T-cell (primary cell): ENCODE measurements around the gene PIKFYVE. TPM values are rescaled to one million over a fixed set of nuclear protein-coding genes. Genes with fewer than 3 reads are reported as not detected.

Source experiments
- ATAC-seq, 4 experiments: fragments of 200-7000 bp in 3 of 4; fragments of 150-1000 bp in 1 of 4; cut with Tn5 transposase; replicated peaks in 1 of 4; 1 replicate in 3 of 4; 2 replicates in 1 of 4; pipeline ENCODE4 v1.10.0; 2021; ENCODE audit warnings: moderate library complexity in 3 of 4, mild to moderate bottlenecking in 2 of 4, moderate number of reproducible peaks in 1 of 4
- CTCF ChIA-PET, 2 donors: fragments of 300-600 bp; sonication (Branson Sonifier 250); formaldehyde crosslinking; loops; one replicate each; lab custom pipeline; 2022; ENCODE audit warnings: antibody characterized with exemption in 2 of 2; lab: Charles Lee
- POLR2A ChIA-PET, 2 donors: fragments of 300-600 bp; sonication (Branson Sonifier 250); formaldehyde crosslinking; loops; one replicate each; lab custom pipeline; 2022; ENCODE audit warnings: antibody characterized with exemption in 2 of 2; lab: Charles Lee
- DNase-seq, 35 experiments: peaks; one replicate each; pipeline versions ENCODE4 v3.0.0 to v3.0.0-alpha.2; 2013 to 2023
- H3K27ac ChIP-seq: one replicate; pipeline ENCODE4 v1.5.1; 2013; ENCODE audit warnings: low read length
- H3K27me3 ChIP-seq, 2 experiments: replicated peaks in 1 of 2; 1 replicate in 1 of 2; 2 replicates in 1 of 2; pipeline versions ENCODE4 v1.6.1 to v1.7.0; 2013; ENCODE audit warnings: low read length in 1 of 2, mixed read lengths in 1 of 2; ENCODE audit not compliant: control insufficient read depth in 2 of 2, insufficient read depth in 2 of 2; ENCODE audit errors: extremely low read depth in 1 of 2
- H3K36me3 ChIP-seq, 2 donors: 1 replicate in 1 of 2; 2 replicates in 1 of 2; pipeline versions ENCODE4 v1.6.1 to v1.7.0; 2013; ENCODE audit warnings: low read length in 1 of 2; ENCODE audit not compliant: control insufficient read depth in 2 of 2, insufficient read depth in 1 of 2; ENCODE audit errors: extremely low read depth in 1 of 2
- H3K4me1 ChIP-seq, 2 experiments: 1 replicate in 1 of 2; 2 replicates in 1 of 2; pipeline versions ENCODE4 v1.6.1 to v1.7.0; 2013; ENCODE audit warnings: low read length in 2 of 2, mixed read lengths in 1 of 2; ENCODE audit not compliant: insufficient read depth in 2 of 2, control insufficient read depth in 1 of 2; ENCODE audit errors: extremely low read depth in 1 of 2
- H3K4me3 ChIP-seq, 2 donors: 1 replicate in 1 of 2; 2 replicates in 1 of 2; pipeline versions ENCODE4 v1.5.1 to v1.7.0; 2013; ENCODE audit warnings: mild to moderate bottlenecking in 2 of 2, low read length in 1 of 2, moderate library complexity in 1 of 2; ENCODE audit not compliant: control insufficient read depth in 1 of 2; ENCODE audit errors: extremely low read depth in 1 of 2
- H3K9me3 ChIP-seq: 2 replicates; pipeline ENCODE4 v1.7.0; 2013
- H3K27ac Mint-ChIP-seq, 2 donors: one replicate each; pipeline ENCODE4 v1.8.0; 2020 to 2021; ENCODE audit warnings: mild to moderate bottlenecking in 2 of 2, mixed read lengths in 2 of 2
- H3K27me3 Mint-ChIP-seq, 2 donors: one replicate each; pipeline ENCODE4 v1.8.0; 2021 to 2022; ENCODE audit warnings: mixed read lengths in 2 of 2
- H3K36me3 Mint-ChIP-seq: one replicate; pipeline ENCODE4 v1.8.0; 2021; ENCODE audit warnings: mixed read lengths
- H3K4me1 Mint-ChIP-seq, 3 donors: one replicate each; pipeline ENCODE4 v1.8.0; 2020 to 2022; ENCODE audit warnings: mixed read lengths in 3 of 3, mild to moderate bottlenecking in 1 of 3
- H3K4me3 Mint-ChIP-seq, 3 donors: one replicate each; pipeline ENCODE4 v1.8.0; 2020 to 2022; ENCODE audit warnings: mild to moderate bottlenecking in 3 of 3, mixed read lengths in 3 of 3, moderate library complexity in 3 of 3
- H3K9me3 Mint-ChIP-seq, 3 donors: one replicate each; pipeline ENCODE4 v1.8.0; 2020 to 2022; ENCODE audit warnings: mixed read lengths in 3 of 3
- WGBS: methylation state at CpG from one replicate; pipeline ENCODE4 v1.1.5; 2013; ENCODE audit warnings: missing lambda C conversion rate; ENCODE audit not compliant: insufficient coverage; 5-methylcytosine and 5-hydroxymethylcytosine counted together
- total RNA-seq, 35 experiments: library from RNA in 6 of 35; stranded (reverse) in 6 of 35; fragments of 120-200 nt in 1 of 35; gene quantifications; one replicate each; pipeline versions ENCODE4 v1.2.1 to v1.2.4 and lab custom pipeline; 2013 to 2026

The PIKFYVE gene
- total RNA-seq, 5 donors from 2014 or later (not counting 1 experiment from before 2014, with no cell fraction given) = 35.3 to 42.6 (median 38.6) TPM

GRCh38 chr2:208228476-208228875 lies 37.6 kb upstream of the PIKFYVE start:
- Mint-ChIP-seq H3K9me3 (peaks cover 4 to 19% (median 8%) of the 10 kb centered on the region in 3 donors), H3K36me3 (peaks cover 3% of the 10 kb centered on the region), H3K27ac (no peak overlapping the region), H3K27me3 (no peaks in the 10 kb centered on the region), H3K4me1 (no peaks in the 10 kb centered on the region), H3K4me3 (no peak overlapping the region)
- DNase-seq = no peak
- no CpG with 5 or more reads among the region's 1 CpG for WGBS
- ChIA-PET CTCF (interaction anchor here in 1 of 2 donors (0.6 to 0.7 kb wide), 2 partner anchors 99 to 312 kb away, joined by 3 read pairs; no protein-coding TSS in a partner anchor), POLR2A (no interaction called here)
- peaks cover 0 to 2% of the 10 kb centered on the region in 2 experiments for H3K27me3 ChIP-seq
- H3K9me3 ChIP-seq = no peaks in the 10 kb centered on the region
- no peak overlapping the region for H3K4me3 ChIP-seq
- no peak overlapping the region for H3K27ac ChIP-seq
- no peak for ATAC-seq
- no peaks in the 10 kb centered on the region for H3K4me1 ChIP-seq
- H3K36me3 ChIP-seq = no peaks in the 10 kb centered on the region

GRCh38 chr2:208234786-208235185 lies 31.3 kb upstream of the PIKFYVE start:
- Mint-ChIP-seq H3K4me3 (no peak overlapping the region), H3K27ac (no peak overlapping the region), H3K9me3 (peaks cover 4 to 22% (median 15%) of the 10 kb centered on the region in 3 donors), H3K4me1 (no peaks in the 10 kb centered on the region), H3K36me3 (peaks cover 48% of the 10 kb centered on the region), H3K27me3 (no peaks in the 10 kb centered on the region)
- no peaks in the 10 kb centered on the region for H3K9me3 ChIP-seq
- DNase-seq (no peak), ATAC-seq (no peak)
- peaks cover 2 to 24% of the 10 kb centered on the region in 2 donors for H3K36me3 ChIP-seq
- H3K27ac ChIP-seq = no peak overlapping the region
- H3K4me3 ChIP-seq = no peak overlapping the region
- ChIA-PET CTCF (interaction anchor here in 1 of 2 donors (0.6 kb wide), 1 partner anchor 11 kb away, joined by 5 read pairs; no protein-coding TSS in a partner anchor), POLR2A (no interaction called here)
- H3K4me1 ChIP-seq = no peaks in the 10 kb centered on the region
- no CpG with 5 or more reads among the region's 1 CpG for WGBS
- peaks cover 0 to 2% of the 10 kb centered on the region in 2 experiments for H3K27me3 ChIP-seq

DNA sequence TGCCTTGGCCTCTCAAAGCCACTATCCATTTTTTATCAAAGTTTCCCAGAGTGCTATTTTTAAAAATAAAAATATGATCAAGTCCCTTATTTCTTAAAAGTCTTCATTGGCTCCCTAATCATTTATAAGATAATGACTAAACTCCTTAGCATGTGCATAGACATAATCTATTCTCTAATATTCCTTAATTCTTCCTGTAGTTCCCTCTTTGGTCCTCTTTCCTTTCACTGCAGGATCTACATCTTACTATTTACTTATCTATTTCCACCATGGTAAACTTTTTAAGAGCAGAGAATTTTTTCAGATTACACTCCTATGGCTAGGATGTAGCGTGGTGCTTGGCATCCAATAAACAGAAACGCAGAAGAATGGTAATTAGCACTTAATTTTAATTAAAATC lies 30.2 kb upstream of the PIKFYVE start:
- Histone ChIP-seq H3K27ac (no peak overlapping the region), H3K4me1 (no peaks in the 10 kb centered on the region), H3K4me3 (no peak overlapping the region), H3K36me3 (peaks cover 4 to 34% of the 10 kb centered on the region in 2 donors), H3K27me3 (no peaks in the 10 kb centered on the region), H3K9me3 (no peaks in the 10 kb centered on the region)
- Mint-ChIP-seq H3K27me3 (no peaks in the 10 kb centered on the region), H3K4me1 (no peaks in the 10 kb centered on the region), H3K4me3 (no peak overlapping the region), H3K36me3 (peaks cover 54% of the 10 kb centered on the region), H3K27ac (no peak overlapping the region), H3K9me3 (peaks cover 4 to 15% (median 15%) of the 10 kb centered on the region in 3 donors)
- ChIA-PET POLR2A (no interaction called here), CTCF (no interaction called here)
- no peak for ATAC-seq
- no CpG with 5 or more reads among the region's 2 CpGs for WGBS
- DNase-seq = no peak

DNA sequence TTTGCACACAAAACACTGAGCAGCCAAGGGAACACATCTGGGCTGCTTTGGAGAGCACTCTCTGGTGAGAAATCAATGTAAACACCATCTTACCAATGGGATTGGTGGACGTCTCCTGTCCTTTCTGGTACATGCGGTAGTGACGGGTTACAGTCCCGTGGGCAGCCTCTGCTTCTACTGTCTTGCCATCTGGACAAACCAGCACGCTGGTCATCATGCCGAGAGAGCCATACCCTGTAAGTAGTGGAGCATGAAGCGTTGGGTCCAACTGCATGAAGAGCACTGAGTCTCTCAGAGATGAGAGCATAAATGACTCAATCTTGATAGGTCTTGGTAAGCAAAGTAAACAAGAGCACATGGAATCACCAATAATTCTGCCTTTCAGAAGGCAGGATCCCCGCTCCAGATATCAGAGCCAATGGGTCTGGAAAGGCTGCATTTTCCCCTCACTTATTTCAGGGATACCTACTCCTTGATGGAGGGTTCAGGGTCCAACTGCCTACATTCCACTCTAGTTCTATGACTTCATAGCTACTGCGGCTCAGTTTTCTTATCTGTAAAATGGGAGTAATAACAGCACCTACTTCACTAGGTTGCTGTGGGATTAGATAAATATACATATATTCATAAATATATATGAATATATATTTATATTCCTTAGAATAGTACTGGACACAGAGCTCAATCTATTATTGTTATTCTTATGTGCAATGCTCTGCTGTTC lies 26.1 kb upstream of the PIKFYVE start:
- Histone ChIP-seq H3K36me3 (peaks cover 4 to 54% of the 10 kb centered on the region in 2 donors), H3K4me1 (no peaks in the 10 kb centered on the region), H3K4me3 (no peak overlapping the region), H3K27ac (no peak overlapping the region), H3K9me3 (no peaks in the 10 kb centered on the region), H3K27me3 (no peaks in the 10 kb centered on the region)
- no peaks in the 10 kb centered on the region for H3K27me3 Mint-ChIP-seq
- H3K27ac Mint-ChIP-seq = no peak overlapping the region
- ChIA-PET CTCF (no interaction called here), POLR2A (no interaction called here)
- ATAC-seq (no peak), DNase-seq (no peak)
- WGBS = 98% methylated on average over 8 of the region's 9 CpGs
- H3K4me3 Mint-ChIP-seq = no peak overlapping the region
- peaks cover 78% of the 10 kb centered on the region for H3K36me3 Mint-ChIP-seq
- no peaks in the 10 kb centered on the region for H3K4me1 Mint-ChIP-seq
- peaks cover 0 to 7% (median 3%) of the 10 kb centered on the region in 3 donors for H3K9me3 Mint-ChIP-seq

GRCh38 chr2:208240619-208241209 lies 25.3 kb upstream of the PIKFYVE start:
- H3K4me3 Mint-ChIP-seq = no peak overlapping the region

GRCh38 chr2:208244422-208244821 lies 21.6 kb upstream of the PIKFYVE start:
- H3K36me3 ChIP-seq = peaks cover 4 to 65% of the 10 kb centered on the region in 2 donors
- DNase-seq (no peak), ATAC-seq (no peak)
- no peaks in the 10 kb centered on the region for H3K9me3 ChIP-seq
- ChIA-PET CTCF (no interaction called here), POLR2A (no interaction called here)
- H3K27me3 ChIP-seq = no peaks in the 10 kb centered on the region
- no peaks in the 10 kb centered on the region for H3K9me3 Mint-ChIP-seq
- H3K27ac Mint-ChIP-seq = no peak overlapping the region
- peaks cover 65% of the 10 kb centered on the region for H3K36me3 Mint-ChIP-seq
- no peaks in the 10 kb centered on the region for H3K4me1 ChIP-seq
- H3K4me1 Mint-ChIP-seq = no peaks in the 10 kb centered on the region
- no peak overlapping the region for H3K27ac ChIP-seq
- no peaks in the 10 kb centered on the region for H3K27me3 Mint-ChIP-seq
- no peak overlapping the region for H3K4me3 ChIP-seq
- H3K4me3 Mint-ChIP-seq = no peak overlapping the region

More at GRCh38 chr2:208240619-208241209, 25.3 kb upstream of the PIKFYVE start:
- DNase-seq = no peak
- H3K27ac ChIP-seq = no peak overlapping the region
- H3K36me3 Mint-ChIP-seq = peaks cover 70% of the 10 kb centered on the region
- no peaks in the 10 kb centered on the region for H3K9me3 ChIP-seq
- H3K27me3 Mint-ChIP-seq = no peaks in the 10 kb centered on the region
- H3K27ac Mint-ChIP-seq = no peak overlapping the region
- H3K4me3 ChIP-seq = no peak overlapping the region
- no CpG with 5 or more reads among the region's 3 CpGs for WGBS
- ATAC-seq = no peak
- peaks cover 0 to 4% (median 0%) of the 10 kb centered on the region in 3 donors for H3K9me3 Mint-ChIP-seq
- no peaks in the 10 kb centered on the region for H3K4me1 Mint-ChIP-seq
- ChIA-PET CTCF (no interaction called here), POLR2A (no interaction called here)
- H3K36me3 ChIP-seq = peaks cover 4 to 54% of the 10 kb centered on the region in 2 donors
- no peaks in the 10 kb centered on the region for H3K27me3 ChIP-seq
- no peaks in the 10 kb centered on the region for H3K4me1 ChIP-seq
